HG02610 (cell line): ENCODE data around the gene CSTF3.
A peak's percentile ranks its signal among the peaks of the same experiment; 100 is the strongest.
"Not testable (repeated sequence)": the region's sequence is repeated elsewhere in the genome, so short reads cannot be mapped to it uniquely, and the experiment has no call there.

Experiments used
- ATAC-seq: cut with Tn5 transposase; IDR thresholded peaks from one replicate; pipeline ENCODE4 v1.9.1; 2021; ENCODE audit warnings: mild to moderate bottlenecking, moderate library complexity; ENCODE audit not compliant: unreplicated experiment

CSTF3 gene

GRCh38 chr11:33161120-33162005 lies at the start of gene CSTF3:
TSS of gene CSTF3 (minus strand) at chr11:33161480. CDS start at chr11:33161325, 155 bp downstream.
- ATAC-seq, result peak; percentile 92

GRCh38 chr11:33208150-33208549 lies 46.9 kb upstream of the CSTF3 start:
- ATAC-seq, result no peak

DNA sequence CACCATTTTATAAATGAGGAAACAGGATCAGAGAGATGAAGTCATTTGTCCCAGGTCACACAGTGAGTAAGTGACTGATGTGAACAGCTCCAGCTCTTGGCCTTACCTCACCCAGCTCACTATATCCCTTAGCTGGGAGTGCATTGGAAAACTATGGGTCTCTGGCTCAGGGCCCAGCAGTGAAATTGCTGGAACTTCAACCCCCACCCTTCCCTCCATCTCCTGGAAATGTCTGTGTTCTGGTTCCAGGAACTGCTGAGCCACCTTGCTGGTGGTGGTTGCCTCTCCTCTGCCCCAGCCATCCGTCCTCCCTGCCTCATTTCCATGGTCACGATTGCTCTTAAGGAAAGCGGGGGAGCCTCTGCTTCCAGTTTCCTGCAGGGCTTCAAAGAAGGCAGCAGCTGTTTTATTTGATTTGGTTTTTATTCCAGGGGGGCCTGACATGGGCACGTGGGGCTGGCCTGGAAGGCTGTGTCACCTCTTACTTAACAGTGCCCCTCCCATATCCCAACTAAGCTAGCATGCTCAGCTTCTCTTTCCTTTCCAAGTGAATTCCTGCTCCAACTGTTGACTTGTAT lies 46.2 kb upstream of the CSTF3 start:
- ATAC-seq, result no peak

DNA sequence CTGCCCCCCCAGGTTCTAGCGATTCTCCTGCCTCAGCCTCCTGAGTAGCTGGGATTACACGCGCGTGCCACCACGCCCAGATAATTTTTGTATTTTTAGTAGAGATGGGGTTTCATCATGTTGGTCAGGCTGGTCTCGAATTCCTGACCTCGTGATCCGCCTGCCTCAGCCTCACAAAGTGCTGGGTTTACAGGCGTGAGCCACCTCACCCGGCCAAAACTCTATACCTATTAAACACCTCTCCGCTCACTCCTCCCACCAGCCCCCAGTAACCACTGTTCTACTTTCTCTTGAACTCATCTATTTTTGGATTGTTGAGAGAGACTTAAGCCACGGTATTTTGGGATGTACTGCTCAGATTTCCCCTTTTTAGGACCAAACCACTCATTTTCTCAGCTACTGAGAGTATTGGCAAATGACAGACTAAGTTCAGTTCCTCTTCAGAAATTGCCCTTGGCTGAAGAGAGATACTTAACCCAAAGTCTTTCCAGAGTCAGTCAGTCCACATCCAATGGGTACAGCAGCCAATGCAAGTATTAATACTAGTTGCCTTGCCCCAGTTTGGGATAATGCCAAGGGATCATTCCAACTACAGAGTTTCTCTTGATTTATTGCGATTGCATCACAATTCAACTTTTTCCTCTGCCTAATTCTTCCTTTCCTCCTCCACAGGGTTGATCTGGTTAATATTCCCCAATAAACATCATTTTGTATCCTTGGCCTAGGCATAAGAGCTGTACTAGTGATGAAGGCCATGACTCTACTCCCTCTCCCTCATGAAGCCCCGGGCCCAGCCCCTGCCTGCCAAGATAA lies 36.8 kb upstream of the CSTF3 start:
- no peak for ATAC-seq

- ATAC-seq, result no peak
Observed at GRCh38 chr11:33195462-33196173, 34.3 kb upstream of the CSTF3 start.

- ATAC-seq, result no peak
Observed at GRCh38 chr11:33194455-33194854, 33.2 kb upstream of the CSTF3 start.

- ATAC-seq, result no peak
Observed at GRCh38 chr11:33191467-33191866, 30.2 kb upstream of the CSTF3 start.

GRCh38 chr11:33187998-33188722 lies 26.9 kb upstream of the CSTF3 start:
- no peak for ATAC-seq

DNA sequence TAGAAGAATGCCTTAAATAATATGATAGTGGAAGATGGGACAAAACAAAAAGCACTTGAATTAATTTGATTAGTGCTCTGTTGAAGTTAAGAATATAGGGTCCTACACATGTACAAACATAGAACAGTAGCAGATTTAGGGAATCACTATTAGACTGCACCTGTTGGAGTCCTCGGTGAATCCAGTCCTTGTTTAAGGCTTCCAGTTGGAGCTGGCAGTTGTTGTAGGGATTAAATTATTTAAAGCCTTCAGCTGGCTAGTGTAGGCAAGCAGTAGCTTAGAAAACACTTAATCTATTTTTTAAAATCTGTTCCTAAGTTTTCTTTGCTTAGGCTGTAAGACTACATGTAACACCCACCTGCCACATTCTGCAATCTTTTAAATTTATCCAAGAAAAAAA lies 24.5 kb upstream of the CSTF3 start:
- ATAC-seq, result no peak

- ATAC-seq, result no peak
Observed at GRCh38 chr11:33182246-33182878, 21.1 kb upstream of the CSTF3 start.

DNA sequence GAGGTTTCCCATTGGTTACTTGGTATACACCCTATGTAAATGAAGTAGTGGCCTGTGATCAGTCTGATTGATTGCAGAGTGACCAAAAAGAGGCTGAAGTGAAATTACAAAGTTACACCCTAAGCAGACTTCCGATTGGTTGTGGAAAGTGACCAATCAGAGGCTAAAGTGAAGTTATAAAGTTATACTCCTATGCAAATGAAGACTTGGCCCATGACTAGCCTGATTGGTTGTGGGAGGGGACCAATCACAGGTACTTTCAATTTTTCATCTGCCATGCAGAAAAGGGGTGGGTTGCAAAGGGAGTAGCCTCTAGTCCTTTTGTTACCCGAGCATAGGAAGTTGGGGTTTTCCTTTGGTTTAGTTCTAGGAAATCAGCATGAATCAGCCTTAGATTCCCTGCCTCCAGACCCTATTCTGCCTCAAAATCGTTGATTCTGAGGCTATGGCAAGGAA lies 18.1 kb upstream of the CSTF3 start:
- no peak for ATAC-seq

DNA sequence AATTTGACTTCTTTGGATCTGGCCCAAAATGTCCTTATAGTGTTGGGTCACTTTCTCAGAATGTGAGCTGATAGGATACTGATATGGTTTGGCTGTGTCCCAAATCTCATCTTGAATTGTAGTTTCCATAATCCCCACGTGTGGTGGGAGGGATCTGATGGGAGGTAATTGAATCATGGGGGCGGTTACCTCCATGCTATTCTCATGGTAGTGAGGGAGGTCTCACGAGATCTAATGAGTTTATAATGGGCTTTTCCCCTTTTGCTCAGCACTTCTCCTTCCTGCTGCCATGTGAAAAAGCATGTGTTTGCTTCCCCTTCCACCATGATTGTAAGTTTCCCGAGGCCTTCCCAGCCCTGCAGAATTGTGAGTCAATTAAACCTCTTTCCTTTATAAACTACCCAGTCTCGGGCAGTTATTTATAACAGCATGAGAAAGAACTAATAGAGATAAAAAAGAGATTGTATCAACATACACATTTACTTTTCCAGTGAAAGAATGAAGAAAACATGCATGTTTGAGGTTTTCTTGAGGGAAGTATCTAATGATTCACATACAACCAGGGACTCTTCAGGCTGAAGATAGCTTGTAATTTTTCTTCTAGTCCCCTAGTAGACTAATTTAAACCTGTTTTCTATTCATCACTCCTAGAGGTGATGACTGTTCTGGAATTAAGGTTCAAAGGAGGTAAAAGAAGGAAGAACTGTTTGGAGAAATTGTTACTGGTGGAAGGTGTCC lies 17.3 kb upstream of the CSTF3 start:
- no peak for ATAC-seq

GRCh38 chr11:33177676-33178336 lies 16.5 kb upstream of the CSTF3 start:
- ATAC-seq, result no peak

DNA sequence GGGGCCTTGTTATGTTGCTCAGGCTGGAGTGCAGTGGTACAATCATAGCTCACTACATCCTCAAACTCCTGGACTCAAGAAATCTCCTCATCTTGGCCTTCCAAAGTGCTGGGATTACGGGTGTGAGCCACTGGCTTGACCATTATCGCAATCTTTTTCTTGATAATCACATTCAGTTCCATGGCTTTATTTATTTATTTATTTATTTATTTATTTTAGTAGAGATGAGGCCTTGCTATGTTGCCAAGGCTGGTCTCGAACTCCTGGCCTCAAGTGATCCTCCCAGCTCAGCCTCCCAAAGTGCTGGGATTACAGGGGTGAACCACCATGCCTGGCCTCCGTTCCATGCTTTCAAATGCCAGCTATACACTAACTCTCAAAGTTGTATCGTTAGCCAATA lies 15.5 kb upstream of the CSTF3 start:
- not testable (repeated sequence) for ATAC-seq

- no peak for ATAC-seq
Observed at GRCh38 chr11:33172996-33173395, 11.7 kb upstream of the CSTF3 start.

- ATAC-seq, result no peak
Observed at GRCh38 chr11:33172345-33172744, 11.1 kb upstream of the CSTF3 start.

GRCh38 chr11:33171251-33171650 lies 10.0 kb upstream of the CSTF3 start:
- ATAC-seq, result no peak

DNA sequence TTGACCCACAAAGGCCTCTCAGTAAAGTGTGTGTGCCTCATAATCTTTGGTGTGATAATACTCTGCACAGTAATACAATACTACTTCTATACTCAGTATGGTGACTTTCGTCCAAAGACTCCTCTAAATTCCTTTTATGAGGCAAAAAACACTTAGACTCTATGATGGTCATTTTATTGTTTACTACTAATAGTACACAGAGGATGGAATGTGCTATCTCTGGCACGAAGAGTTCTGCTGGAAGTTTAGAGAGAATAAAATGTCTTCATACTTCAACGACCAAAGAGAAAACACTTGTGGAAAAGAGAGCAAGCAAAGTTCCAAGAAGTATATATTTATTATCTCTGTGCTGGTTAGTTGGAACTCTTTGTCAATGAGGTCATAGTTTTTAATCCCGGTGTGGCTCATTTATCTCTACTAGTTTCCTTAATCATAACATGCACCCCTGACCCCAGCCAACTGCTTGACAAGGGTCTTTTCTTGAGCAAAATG lies 7.5 kb upstream of the CSTF3 start:
- ATAC-seq, result no peak
